Suppressor macrophage (primary cell): Measurements from ENCODE around the gene GPSM3.
"Not testable (repeated sequence)": the region's sequence is repeated elsewhere in the genome, so short reads cannot be mapped to it uniquely, and the experiment has no call there.

Experiments
- DNase-seq, 4 experiments: peaks; one replicate each; pipeline ENCODE4 v3.0.0-alpha.2; 2020 to 2022

GPSM3 gene

GRCh38 chr6:32187009-32187709 is 5.3 kb downstream of the GPSM3 start:
- DNase-seq, result peak in 3 of 4 experiments; percentile 24 to 42 (median 32)

- not testable (repeated sequence) for DNase-seq
These were observed 6.1 kb downstream of the GPSM3 start for GRCh38 chr6:32186151-32186840.

GRCh38 chr6:32185681-32186131 is 6.7 kb downstream of the GPSM3 start:
- peak; percentile 39 to 62 (median 49) for DNase-seq

DNA sequence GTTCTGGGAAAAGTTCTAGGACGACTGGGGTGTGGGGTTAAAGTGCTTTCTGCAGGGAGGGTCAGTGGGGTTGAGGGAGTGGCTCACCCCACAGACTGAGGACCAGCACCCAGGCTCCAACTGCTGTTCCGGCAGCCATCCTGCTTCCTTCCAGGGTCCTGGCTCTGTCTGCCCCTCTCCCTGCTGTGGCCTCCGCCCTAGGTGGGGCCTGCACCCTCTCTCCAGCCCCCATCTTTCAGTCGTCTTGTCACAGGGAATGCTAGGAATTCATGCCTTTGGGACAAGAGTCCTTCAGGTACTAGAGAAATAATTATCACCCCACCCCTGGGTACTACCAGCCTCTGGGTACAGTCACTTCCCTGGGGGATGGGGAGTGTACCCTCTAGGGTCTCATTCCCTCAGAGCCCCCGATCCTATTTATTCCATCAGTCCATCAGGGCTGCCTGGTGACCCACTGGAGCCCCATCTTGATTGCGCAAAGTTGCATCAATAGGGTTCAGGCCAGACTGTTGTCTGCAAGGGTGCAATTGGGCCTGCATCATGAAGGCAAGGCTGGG is 8.3 kb downstream of the GPSM3 start, which contains the start of gene AGER:
Gene AGER, minus strand, starts transcription at position 170 of the 557 bp plus-strand sequence. Its CDS starts 31 bp downstream, at position 139.
- DNase-seq, result no peak

GRCh38 chr6:32183483-32184083 is 8.9 kb downstream of the GPSM3 start:
- no peak for DNase-seq

GRCh38 chr6:32183030-32183429 is 9.4 kb downstream of the GPSM3 start:
- no peak for DNase-seq

DNA sequence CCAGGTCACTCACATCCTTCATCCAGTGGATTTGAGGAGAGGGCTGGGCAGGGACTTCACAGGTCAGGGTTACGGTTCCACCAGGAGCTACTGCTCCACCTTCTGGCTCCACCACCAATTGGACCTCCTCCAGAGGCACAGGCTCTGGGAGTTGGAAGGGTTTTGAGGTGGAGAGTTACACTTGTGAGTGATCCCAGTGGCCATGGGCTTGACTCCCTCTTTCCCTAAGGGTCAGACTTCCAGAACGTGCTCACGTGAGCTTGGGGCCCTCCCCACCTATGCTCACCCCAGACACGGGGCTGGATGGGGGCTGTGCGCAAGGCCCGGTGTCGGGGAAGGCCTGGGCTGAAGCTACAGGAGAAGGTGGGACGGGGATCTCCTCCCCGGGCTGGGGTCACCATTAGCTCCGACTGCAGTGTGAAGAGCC is 9.9 kb downstream of the GPSM3 start:
- DNase-seq, result no peak

- no peak for DNase-seq
These were observed 10.4 kb downstream of the GPSM3 start for GRCh38 chr6:32181915-32182529.

DNA sequence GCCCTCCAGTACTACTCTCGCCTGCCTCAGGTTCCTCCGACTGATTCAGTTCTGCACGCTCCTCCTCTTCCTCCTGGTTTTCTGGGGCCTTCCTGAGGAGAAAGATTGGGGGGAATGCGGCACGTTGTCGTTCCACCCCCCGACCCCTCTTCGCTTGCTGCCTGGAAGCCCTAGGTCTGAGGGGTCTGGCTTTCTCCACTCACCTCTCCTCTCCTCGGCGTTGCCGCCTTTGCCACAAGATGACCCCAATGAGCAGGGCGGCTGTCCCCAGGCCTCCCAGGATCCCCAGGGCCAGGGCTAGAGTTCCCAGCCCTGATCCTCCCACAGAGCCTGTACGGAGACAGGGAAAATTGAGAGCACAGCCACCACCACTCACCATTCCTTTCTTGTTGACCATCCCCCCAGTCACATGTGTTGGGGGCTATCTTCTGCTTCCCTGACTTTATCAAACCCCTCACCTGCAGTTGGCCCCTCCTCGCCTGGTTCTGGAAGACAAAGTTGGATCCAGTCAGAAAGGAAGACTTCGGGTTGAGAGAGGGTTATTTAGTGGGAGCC is 11.2 kb downstream of the GPSM3 start:
- no peak for DNase-seq

DNA sequence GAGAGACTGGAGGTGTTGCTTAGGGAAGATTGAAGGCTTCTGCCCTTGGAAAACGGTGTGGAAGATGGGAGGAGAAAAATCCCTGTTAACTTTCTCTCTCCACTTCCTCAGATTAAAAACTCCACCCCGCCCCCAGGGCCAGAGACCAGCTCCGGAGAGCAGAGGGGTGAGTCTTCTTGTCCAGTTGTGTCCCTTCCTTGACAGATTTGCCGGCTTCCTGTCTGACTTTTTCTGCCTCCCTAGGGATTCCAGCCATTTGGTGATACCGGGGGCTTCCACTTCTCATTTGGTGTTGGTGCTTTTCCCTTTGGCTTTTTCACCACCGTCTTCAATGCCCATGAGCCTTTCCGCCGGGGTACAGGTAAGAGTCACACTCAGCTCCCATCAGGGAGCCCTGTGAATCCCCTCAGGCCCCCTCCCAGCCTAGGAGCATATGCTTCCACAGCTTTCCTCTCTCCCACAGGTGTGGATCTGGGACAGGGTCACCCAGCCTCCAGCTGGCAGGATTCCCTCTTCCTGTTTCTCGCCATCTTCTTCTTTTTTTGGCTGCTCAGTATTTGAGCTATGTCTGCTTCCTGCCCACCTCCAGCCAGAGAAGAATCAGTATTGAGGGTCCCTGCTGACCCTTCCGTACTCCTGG is 12.6 kb downstream of the GPSM3 start:
- DNase-seq, result no peak

GRCh38 chr6:32178547-32179440 is 13.6 kb downstream of the GPSM3 start:
- no peak for DNase-seq

DNA sequence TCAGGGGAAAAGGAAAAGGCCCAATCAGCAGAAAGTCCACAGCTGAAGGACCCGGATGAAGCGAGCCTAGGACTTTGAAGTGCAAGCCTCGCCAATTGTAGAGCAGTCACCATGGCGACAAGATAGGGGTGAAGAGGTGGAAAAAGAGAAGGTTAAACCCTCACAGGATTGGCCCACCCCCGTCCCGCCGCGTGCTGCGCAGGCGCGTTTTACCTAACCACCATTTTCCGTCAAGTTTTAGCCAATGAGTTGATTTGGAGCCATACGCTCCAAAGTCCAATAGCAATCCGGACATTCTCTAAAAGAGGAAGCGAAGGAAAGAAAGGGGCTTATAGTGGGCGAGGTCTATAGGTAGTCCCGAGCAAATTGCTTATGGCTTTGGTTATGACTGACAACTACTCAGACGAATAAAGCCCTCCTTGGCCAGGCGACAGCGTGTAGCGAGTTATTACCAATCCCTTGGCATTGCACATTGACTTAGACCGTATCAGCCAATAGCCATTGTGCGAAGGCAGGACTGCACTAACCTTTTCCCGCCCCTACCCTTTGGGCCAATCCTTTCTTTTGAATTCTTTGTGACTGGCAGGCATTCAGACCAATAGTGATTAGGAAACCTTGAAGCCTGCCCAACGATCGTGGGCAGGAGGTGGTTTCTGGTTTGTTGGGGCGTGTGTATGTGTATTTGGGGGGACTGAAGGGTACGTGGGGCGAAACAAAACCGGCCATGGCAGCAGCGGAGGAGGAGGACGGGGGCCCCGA is 14.5 kb downstream of the GPSM3 start, which contains the start of gene RNF5:
Gene RNF5, plus strand, starts transcription at position 618 of the 759 bp plus-strand sequence. Its CDS starts 107 bp downstream, at position 725.
- peak; percentile 96 to 100 (median 99) for DNase-seq

DNA sequence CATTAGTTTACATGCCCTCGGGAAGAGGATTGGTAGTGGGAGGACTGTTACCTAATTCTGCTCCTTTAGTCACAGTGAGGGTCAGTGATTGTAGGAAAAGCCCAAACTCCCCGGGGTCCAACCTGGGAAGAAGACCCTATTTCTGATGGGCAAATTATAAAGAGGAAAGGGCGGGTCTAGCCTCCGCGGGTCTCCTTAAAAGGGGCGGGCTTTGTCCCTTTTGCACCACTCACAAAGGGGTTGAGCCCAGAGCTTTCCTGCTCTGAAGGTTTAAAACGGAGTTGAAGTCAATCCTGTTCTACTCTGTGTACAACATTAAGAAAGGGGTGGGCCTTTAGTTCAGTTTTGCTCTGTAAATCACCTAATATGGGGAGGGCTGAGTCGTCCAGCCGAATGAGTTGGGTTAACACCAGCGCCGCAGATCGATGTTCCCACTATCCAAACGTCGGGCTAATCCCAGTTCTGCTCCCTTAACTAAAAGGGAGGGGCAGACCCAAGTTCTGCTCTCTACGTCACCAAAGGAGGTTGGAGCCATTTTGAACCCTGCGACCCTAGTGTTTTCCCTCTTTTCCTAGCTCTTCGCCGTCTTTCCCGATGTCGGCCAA is 15.2 kb downstream of the GPSM3 start:
- DNase-seq, result peak in 3 of 4 experiments; percentile 59 to 65 (median 60)

GRCh38 chr6:32176476-32177182 is 15.8 kb downstream of the GPSM3 start:
- DNase-seq, result peak in 1 of 4 experiments; percentile 33

- peak; percentile 95 to 98 (median 96) for DNase-seq
These were observed 16.6 kb downstream of the GPSM3 start, which contains the start of gene AGPAT1 for GRCh38 chr6:32175711-32176475. Gene AGPAT1 (minus strand): TSS chr6:32176084. CDS start chr6:32171496, 4,588 bp downstream.

DNA sequence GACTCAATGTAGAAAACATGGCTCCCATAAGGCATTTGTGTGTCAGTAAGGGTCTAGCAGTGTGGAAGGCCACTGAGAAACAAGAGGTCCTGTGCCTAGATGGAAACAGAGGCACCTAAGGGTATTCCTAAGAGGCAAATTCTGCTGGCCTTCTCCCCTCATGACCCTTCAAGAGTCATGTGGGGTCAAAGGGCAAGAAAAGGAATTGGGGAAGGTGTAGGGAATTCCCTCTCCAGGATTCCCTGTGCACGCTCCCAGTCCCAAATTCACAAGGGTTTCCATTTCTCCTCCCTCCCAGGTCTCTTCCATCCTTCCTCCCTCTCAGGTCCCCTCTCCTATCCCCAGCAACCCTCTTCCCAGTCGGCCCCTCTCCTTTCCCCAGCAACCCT is 17.1 kb downstream of the GPSM3 start:
- no peak for DNase-seq

- no peak for DNase-seq
These were observed 18.0 kb downstream of the GPSM3 start for GRCh38 chr6:32174416-32174815.
